ENCODE measurements around the gene NFKB2. TPM values are rescaled to one million over a fixed set of nuclear protein-coding genes. Genes with fewer than 3 reads are reported as not detected.
A peak's percentile ranks its signal among the peaks of the same experiment; 100 is the strongest.

The NFKB2 gene
- total and polyA plus RNA-seq, 2 of the 8 experiments (the other 6 are each of a cell fraction or from before 2014, with no cell fraction given), result 20.4 to 31.4 TPM

DNA sequence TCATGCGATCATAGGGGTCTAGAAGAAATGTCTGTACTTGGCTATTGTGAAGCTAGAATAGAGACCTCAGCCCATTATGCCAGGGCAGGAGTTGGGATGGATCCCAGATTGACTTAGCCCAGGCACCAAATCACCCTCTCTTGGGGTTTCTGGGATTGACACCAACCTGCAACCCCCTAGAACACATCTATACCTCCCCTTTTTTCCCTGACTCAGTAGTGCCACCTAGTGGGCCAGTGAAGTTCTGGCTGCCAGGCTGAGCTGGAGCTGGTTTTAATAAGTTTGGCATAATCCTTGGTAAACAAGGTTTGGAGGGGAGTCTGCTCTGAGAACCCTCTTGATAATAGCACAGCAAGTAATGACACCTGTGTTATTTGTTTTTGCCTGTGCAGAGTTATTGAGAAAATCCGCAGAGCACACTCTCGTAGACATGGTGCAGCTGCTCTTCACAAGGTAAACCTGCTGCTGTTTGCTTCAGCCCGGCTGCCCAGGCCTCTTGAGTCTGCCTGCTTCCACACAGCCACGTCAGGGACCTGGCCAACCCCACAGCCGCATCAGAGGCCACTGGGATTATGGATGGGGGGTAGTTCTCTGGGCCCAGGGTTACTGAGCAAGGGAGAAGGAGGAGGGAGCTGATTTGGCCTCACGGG is 43.3 kb upstream of the NFKB2 start:
- H3K9ac ChIP-seq (replicated peaks in 1 of 4; ENCODE audit: extremely low read depth in 1 of 4, low read depth in 3 of 4, low read length in 3 of 4), result no peak overlapping the region
- peak overlapping the region; percentile 65; the same call in 1 of the 2 replicates for H4K8ac ChIP-seq (ENCODE audit: extremely low read depth, insufficient read depth, low read length)
- no peak overlapping the region for H3K56ac ChIP-seq (replicated peaks; ENCODE audit: insufficient read length, low read depth, low read length)
- no peak overlapping the region for H2BK5ac ChIP-seq (ENCODE audit: low read depth, low read length)
- POLR2A ChIA-PET (ENCODE audit: partially characterized antibody), result interaction anchor here (0.5 to 1.5 kb wide), 5 partner anchors 10 to 1050 kb away, joined by 3 to 6 read pairs (median 3); no protein-coding TSS in a partner anchor
- H4K91ac ChIP-seq (replicated peaks; ENCODE audit: insufficient read length, low read length), result no peak overlapping the region
- H3K4me3 ChIP-seq (ENCODE audit: extremely low read depth in 1 of 4, insufficient read depth in 2 of 4, low read depth in 3 of 4, low read length in 4 of 4), result no peak overlapping the region
- H3K23me2 ChIP-seq (ENCODE audit: low read depth, low read length), result no peaks in the 10 kb centered on the region
- H3K4ac ChIP-seq (replicated peaks; ENCODE audit: insufficient read length, low read depth, low read length), result no peak overlapping the region
- H3K4me2 ChIP-seq (ENCODE audit: insufficient read depth in 1 of 2, low read depth in 2 of 2, low read length in 2 of 2), result no peak overlapping the region
- CTCF ChIA-PET (ENCODE audit: partially characterized antibody), result interaction anchor here (0.5 to 23.3 kb wide), 53 partner anchors 10 to 279 kb away, joined by 3 to 862 read pairs (median 4); partner anchors contain the start of genes ELOVL3, FBXL15, GBF1 and PITX3
- H4K5ac ChIP-seq (ENCODE audit: insufficient read length, low read depth, low read length), result no peak overlapping the region
- H3K9me3 ChIP-seq (ENCODE audit: insufficient read depth in 2 of 2, low read depth in 1 of 2, low read length in 1 of 2), result no peaks in the 10 kb centered on the region
- no peak overlapping the region for H2BK12ac ChIP-seq (ENCODE audit: low read depth, low read length)
- H3K79me1 ChIP-seq (ENCODE audit: low read depth, low read length), result no peaks in the 10 kb centered on the region; the same call in 1 of the 2 replicates
- no peak overlapping the region for H2AK5ac ChIP-seq (ENCODE audit: low read depth, low read length)
- DNase-seq (ENCODE audit: low read depth in 1 of 2, low spot score in 2 of 2), result peak in 1 of 2 experiments; percentile 86
- FAIRE-seq, result peak; percentile 97
- no peak overlapping the region for H2BK20ac ChIP-seq (ENCODE audit: low read length)
- no peak overlapping the region for H3K14ac ChIP-seq (ENCODE audit: insufficient read length)
- no peak overlapping the region for H2AFZ ChIP-seq (ENCODE audit: low read length)
- H3K79me2 ChIP-seq (ENCODE audit: control insufficient read depth in 1 of 2, insufficient read depth in 2 of 2, low read length in 2 of 2), result no peaks in the 10 kb centered on the region
- peaks cover 0 to 8% (median 1%) of the 10 kb centered on the region in 4 experiments; a peak in 5 of 8 replicates for H3K36me3 ChIP-seq (ENCODE audit: control insufficient read depth in 2 of 4, insufficient read depth in 4 of 4, low read length in 3 of 4)
- peaks cover 12 to 13% of the 10 kb centered on the region in 2 experiments for H4K20me1 ChIP-seq (replicated peaks in 1 of 2; ENCODE audit: control insufficient read depth in 1 of 2, insufficient read depth in 2 of 2, low read length in 2 of 2)
- no peak overlapping the region for H2BK120ac ChIP-seq (replicated peaks; ENCODE audit: low read depth, low read length)
- H3K23ac ChIP-seq (ENCODE audit: insufficient read length), result no peak overlapping the region
- no peaks in the 10 kb centered on the region for H3K4me1 ChIP-seq (replicated peaks in 1 of 4; ENCODE audit: control insufficient read depth in 3 of 4, insufficient read depth in 4 of 4, low read length in 3 of 4)
- no peak overlapping the region for H3K27ac ChIP-seq (ENCODE audit: low read depth, low read length)
- H3K18ac ChIP-seq (ENCODE audit: extremely low read depth, low read length), result no peak overlapping the region
- H3K27me3 ChIP-seq (replicated peaks in 1 of 4; ENCODE audit: control insufficient read depth in 3 of 4, extremely low read depth in 1 of 4, insufficient read depth in 3 of 4, low read length in 3 of 4), result no peaks in the 10 kb centered on the region; a peak in 1 of 7 replicates
- H2BK15ac ChIP-seq (ENCODE audit: low read length), result no peak overlapping the region
- WGBS, 2 experiments (ENCODE audit: extremely low coverage in 1 of 2, insufficient coverage in 1 of 2, insufficient read length in 1 of 2, insufficient replicate concordance in 2 of 2, low coverage in 1 of 2, low lambda C conversion rate in 2 of 2, missing lambda C conversion rate in 1 of 2), result 71% methylated on average over 7 of the region's 7 CpGs; no CpG with 5 or more reads in 1 of the 2 experiments
- TF ChIP-seq RAD21 (IDR thresholded peaks at IDR 0.05 in 1 of 2, conservative IDR thresholded peaks at IDR 0.05 in 1 of 2; ENCODE audit: low read depth in 2 of 2, low read length in 2 of 2) (peak; percentile 84 to 90), SRF (IDR thresholded peaks at IDR 0.05; ENCODE audit: low read depth, low read length) (no peak)
- TF ChIP-seq, protein P1, sequence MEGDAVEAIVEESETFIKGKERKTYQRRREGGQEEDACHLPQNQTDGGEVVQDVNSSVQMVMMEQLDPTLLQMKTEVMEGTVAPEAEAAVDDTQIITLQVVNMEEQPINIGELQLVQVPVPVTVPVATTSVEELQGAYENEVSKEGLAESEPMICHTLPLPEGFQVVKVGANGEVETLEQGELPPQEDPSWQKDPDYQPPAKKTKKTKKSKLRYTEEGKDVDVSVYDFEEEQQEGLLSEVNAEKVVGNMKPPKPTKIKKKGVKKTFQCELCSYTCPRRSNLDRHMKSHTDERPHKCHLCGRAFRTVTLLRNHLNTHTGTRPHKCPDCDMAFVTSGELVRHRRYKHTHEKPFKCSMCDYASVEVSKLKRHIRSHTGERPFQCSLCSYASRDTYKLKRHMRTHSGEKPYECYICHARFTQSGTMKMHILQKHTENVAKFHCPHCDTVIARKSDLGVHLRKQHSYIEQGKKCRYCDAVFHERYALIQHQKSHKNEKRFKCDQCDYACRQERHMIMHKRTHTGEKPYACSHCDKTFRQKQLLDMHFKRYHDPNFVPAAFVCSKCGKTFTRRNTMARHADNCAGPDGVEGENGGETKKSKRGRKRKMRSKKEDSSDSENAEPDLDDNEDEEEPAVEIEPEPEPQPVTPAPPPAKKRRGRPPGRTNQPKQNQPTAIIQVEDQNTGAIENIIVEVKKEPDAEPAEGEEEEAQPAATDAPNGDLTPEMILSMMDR (IDR thresholded peaks at IDR 0.05; ENCODE audit: control extremely low read depth in 1 of 3, insufficient read depth in 1 of 3, low read depth in 1 of 3, low read length in 3 of 3), result peak; percentile 77 to 94 (median 91)
